ENCODE measurements around the gene TBX5. TPM values are rescaled to one million over a fixed set of nuclear protein-coding genes. Genes with fewer than 3 reads are reported as not detected.

TBX5 gene
- total RNA-seq, 3 donors from 2014 or later = not detected

DNA sequence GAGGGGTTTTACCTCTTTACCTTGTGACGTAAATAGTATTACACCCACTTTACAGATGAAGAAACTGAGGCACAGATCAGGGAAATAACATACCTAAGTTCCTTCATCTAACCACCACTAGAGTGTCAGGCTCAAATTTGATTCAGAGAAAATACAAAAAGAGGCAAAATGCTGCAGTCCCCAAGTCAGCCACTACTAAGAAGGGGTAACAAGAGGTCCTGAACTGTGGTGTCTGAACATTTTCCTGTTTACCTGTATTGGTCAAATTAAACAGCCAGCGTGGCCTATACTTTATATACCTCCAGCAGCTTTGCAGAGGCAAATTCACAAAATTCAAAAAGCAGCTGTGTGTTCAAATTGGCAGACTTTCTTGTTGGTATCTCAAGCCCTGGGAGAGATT, 92.0 kb downstream of the TBX5 start:
- DNase-seq (no peak), ATAC-seq (no peak)
- Histone ChIP-seq H3K4me1 (ENCODE audit: low read depth) (no peaks in the 10 kb centered on the region), H3K4me3 (no peak overlapping the region), H3K36me3 (ENCODE audit: low read depth) (no peaks in the 10 kb centered on the region), H3K9me3 (no peaks in the 10 kb centered on the region)
- TF ChIP-seq, protein P1, sequence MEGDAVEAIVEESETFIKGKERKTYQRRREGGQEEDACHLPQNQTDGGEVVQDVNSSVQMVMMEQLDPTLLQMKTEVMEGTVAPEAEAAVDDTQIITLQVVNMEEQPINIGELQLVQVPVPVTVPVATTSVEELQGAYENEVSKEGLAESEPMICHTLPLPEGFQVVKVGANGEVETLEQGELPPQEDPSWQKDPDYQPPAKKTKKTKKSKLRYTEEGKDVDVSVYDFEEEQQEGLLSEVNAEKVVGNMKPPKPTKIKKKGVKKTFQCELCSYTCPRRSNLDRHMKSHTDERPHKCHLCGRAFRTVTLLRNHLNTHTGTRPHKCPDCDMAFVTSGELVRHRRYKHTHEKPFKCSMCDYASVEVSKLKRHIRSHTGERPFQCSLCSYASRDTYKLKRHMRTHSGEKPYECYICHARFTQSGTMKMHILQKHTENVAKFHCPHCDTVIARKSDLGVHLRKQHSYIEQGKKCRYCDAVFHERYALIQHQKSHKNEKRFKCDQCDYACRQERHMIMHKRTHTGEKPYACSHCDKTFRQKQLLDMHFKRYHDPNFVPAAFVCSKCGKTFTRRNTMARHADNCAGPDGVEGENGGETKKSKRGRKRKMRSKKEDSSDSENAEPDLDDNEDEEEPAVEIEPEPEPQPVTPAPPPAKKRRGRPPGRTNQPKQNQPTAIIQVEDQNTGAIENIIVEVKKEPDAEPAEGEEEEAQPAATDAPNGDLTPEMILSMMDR (IDR thresholded peaks at IDR 0.05) = no peak
- intact Hi-C loops (cut with DNase I, micrococcal nuclease) = no loop called here

DNA sequence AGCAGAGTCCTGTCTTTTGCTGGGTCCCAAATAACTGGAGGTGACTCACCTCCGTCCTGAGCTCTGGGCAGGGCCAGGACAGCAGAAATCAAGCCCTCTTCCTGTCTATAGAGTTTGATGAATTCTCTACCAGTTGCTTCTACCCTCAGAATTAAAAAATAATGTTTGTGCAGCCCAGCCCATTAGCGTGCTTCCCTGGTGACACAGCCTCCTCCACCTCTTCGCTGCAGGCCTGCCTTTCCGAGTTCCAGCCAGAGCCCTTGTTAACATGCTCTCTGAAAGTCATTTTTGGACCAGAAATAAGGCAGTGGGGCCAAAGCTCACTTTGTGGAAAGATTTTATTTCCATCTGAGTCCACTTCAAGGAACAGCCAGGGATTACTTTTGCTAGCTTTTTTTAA, 94.0 kb downstream of the TBX5 start:
- Histone ChIP-seq H3K9me3 (no peaks in the 10 kb centered on the region), H3K4me1 (ENCODE audit: low read depth) (no peaks in the 10 kb centered on the region), H3K4me3 (no peak overlapping the region), H3K36me3 (ENCODE audit: low read depth) (no peaks in the 10 kb centered on the region)
- ATAC-seq (no peak), DNase-seq (no peak)
- intact Hi-C loops (cut with DNase I, micrococcal nuclease) = no loop called here
- TF ChIP-seq, protein P1 (IDR thresholded peaks at IDR 0.05) = no peak

DNA sequence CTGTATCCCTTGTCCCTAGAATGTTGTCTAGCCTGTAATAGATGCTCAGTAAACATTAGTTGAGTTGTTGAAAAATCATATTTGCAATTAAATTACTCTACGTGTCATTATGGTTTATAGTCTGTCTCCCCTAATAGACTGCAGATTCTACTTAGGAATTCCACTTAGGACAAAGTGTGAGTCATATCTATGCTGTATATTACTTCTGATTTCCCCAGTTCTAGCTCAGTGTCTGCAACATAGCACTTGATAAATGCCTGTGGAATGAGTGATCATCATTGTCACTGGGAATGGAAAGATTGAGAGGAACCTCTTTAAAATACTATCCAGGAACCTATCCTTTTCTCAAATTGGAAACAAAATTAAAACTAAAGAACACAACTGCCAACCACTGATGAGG, 99.3 kb downstream of the TBX5 start:
- H3K9me3 ChIP-seq = no peaks in the 10 kb centered on the region
- DNase-seq (no peak), ATAC-seq (no peak)
- TF ChIP-seq, protein P1 (IDR thresholded peaks at IDR 0.05) = no peak
- no peaks in the 10 kb centered on the region for H3K4me1 ChIP-seq (ENCODE audit: low read depth)
- no peak overlapping the region for H3K4me3 ChIP-seq
- intact Hi-C loops (cut with DNase I, micrococcal nuclease) = no loop called here
- no peaks in the 10 kb centered on the region for H3K36me3 ChIP-seq (ENCODE audit: low read depth)

DNA sequence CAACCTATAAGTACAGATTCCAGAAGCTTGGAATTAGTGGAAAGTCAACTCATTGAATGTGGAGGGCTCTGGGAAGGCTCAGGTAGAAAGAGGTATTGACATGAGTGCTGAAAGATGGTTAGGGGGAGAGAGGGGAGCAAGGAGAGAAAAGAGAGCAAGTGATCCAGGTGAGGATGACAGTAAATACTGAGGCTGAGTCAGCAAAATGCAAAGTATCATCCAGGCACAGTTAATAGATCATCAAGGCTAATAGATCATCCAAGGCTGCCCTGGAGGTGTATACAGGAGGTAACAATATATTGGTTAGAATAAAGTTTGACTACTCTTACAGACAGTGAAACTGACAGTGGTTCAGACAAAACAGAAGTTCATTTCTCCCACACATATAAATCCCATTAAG, 100.5 kb downstream of the TBX5 start:
- DNase-seq (no peak), ATAC-seq (no peak)
- Histone ChIP-seq H3K4me1 (ENCODE audit: low read depth) (no peaks in the 10 kb centered on the region), H3K4me3 (no peak overlapping the region), H3K36me3 (ENCODE audit: low read depth) (no peaks in the 10 kb centered on the region), H3K9me3 (no peaks in the 10 kb centered on the region)
- intact Hi-C loops (cut with DNase I, micrococcal nuclease) = no loop called here
- TF ChIP-seq, protein P1 (IDR thresholded peaks at IDR 0.05) = no peak

Measured in mucosa of descending colon (tissue), 3 donors.